Measurements from ENCODE around the gene SMYD3. TPM values are rescaled to one million over a fixed set of nuclear protein-coding genes. Genes with fewer than 3 reads are reported as not detected.

Gene SMYD3
- polyA plus RNA-seq, 2 of the 4 experiments (the other 2 are of a cell fraction) = 18.2 to 35.2 TPM

- POLR2A ChIA-PET = no interaction called here
- DNase-seq (ENCODE audit: low read depth in 1 of 2, low spot score in 1 of 2) (no peak), FAIRE-seq (no peak), ATAC-seq (no peak)
- CTCF ChIA-PET = no interaction called here
- 93% methylated on average over 3 of the region's 3 CpGs for whole genome bisulfite sequencing (ENCODE audit: missing lambda C conversion rate)
- no peak overlapping the region for H3K27ac ChIP-seq
- no peaks in the 10 kb centered on the region for H3K9me3 ChIP-seq
- no peaks in the 10 kb centered on the region for H3K4me1 ChIP-seq
- no peak overlapping the region for H3K4me2 ChIP-seq
- TF ChIP-seq MAFK (IDR thresholded peaks at IDR 0.05; ENCODE audit: partially characterized antibody) (no peak), HDAC2 (IDR thresholded peaks at IDR 0.05) (no peak), PBX3 (IDR thresholded peaks at IDR 0.05) (no peak), ATOH8 (CRISPR knock-in tag; IDR thresholded peaks at IDR 0.05; ENCODE audit: low read depth) (no peak), CTCF (IDR thresholded peaks at IDR 0.05) (no peak), HMGXB4 (CRISPR knock-in tag; IDR thresholded peaks at IDR 0.05; ENCODE audit: borderline replicate concordance) (no peak), NPAS2 (CRISPR knock-in tag; IDR thresholded peaks at IDR 0.05; ENCODE audit: borderline replicate concordance) (no peak), CBX2 (IDR thresholded peaks at IDR 0.05; ENCODE audit: borderline replicate concordance, low read depth) (no peak), CHD2 (IDR thresholded peaks at IDR 0.05; ENCODE audit: low read length, partially characterized antibody) (no peak), MAX (IDR thresholded peaks at IDR 0.05) (no peak), BHLHE40 (IDR thresholded peaks at IDR 0.05; ENCODE audit: low read depth, low read length) (no peak), ELK1 (IDR thresholded peaks at IDR 0.05; ENCODE audit: low read depth, low read length) (no peak), TP53 (CRISPR knock-in tag; IDR thresholded peaks at IDR 0.05) (no peak), FOSL2 (IDR thresholded peaks at IDR 0.05) (no peak), FOSL2 (CRISPR knock-in tag; IDR thresholded peaks at IDR 0.05) (no peak), EP300 (IDR thresholded peaks at IDR 0.05) (no peak), KDM5A (IDR thresholded peaks at IDR 0.05) (no peak), JUNB (IDR thresholded peaks at IDR 0.05) (no peak), POLR2A (IDR thresholded peaks at IDR 0.05; ENCODE audit: low read length) (no peak), USF2 (IDR thresholded peaks at IDR 0.05) (no peak), HES2 (IDR thresholded peaks at IDR 0.05) (no peak)
- H3K4me3 ChIP-seq = no peak overlapping the region
These were observed 318.0 kb downstream of the SMYD3 start for GRCh38 chr1:246189126-246189525.
